NCI-H1436 (cell line): ENCODE results near the gene AZIN2.
"Not testable (repeated sequence)": the region's sequence is repeated elsewhere in the genome, so short reads cannot be mapped to it uniquely, and the experiment has no call there.

Experiments used
- DNase-seq: peaks from one replicate; lab custom pipeline; 2025; lab: John Stamatoyannopoulos, UW

The AZIN2 gene

GRCh38 chr1:33127001-33127823 lies 46.3 kb downstream of the AZIN2 start:
- DNase-seq = peak; percentile 98

GRCh38 chr1:33128781-33129180 lies 47.8 kb downstream of the AZIN2 start:
- DNase-seq = no peak

- no peak for DNase-seq
These were observed 49.3 kb downstream of the AZIN2 start for GRCh38 chr1:33130297-33130696.

GRCh38 chr1:33131191-33131590 lies 50.2 kb downstream of the AZIN2 start:
- no peak for DNase-seq

GRCh38 chr1:33132549-33132948 lies 51.6 kb downstream of the AZIN2 start:
- DNase-seq = no peak

- no peak for DNase-seq
These were observed 52.6 kb downstream of the AZIN2 start for GRCh38 chr1:33133478-33134105.

- not testable (repeated sequence) for DNase-seq
These were observed 55.1 kb downstream of the AZIN2 start for GRCh38 chr1:33136041-33136440.

GRCh38 chr1:33137800-33138199 lies 56.8 kb downstream of the AZIN2 start:
- peak; percentile 61 for DNase-seq

- DNase-seq = no peak
These were observed 59.5 kb downstream of the AZIN2 start for GRCh38 chr1:33140153-33141149.

- DNase-seq = no peak
These were observed 60.3 kb downstream of the AZIN2 start for GRCh38 chr1:33141216-33141615.

- no peak for DNase-seq
These were observed 60.8 kb downstream of the AZIN2 start for GRCh38 chr1:33141781-33142180.

GRCh38 chr1:33142483-33143064 lies 61.6 kb downstream of the AZIN2 start:
- DNase-seq = no peak

- DNase-seq = no peak
These were observed 62.2 kb downstream of the AZIN2 start for GRCh38 chr1:33143176-33143575.

- no peak for DNase-seq
These were observed 62.7 kb downstream of the AZIN2 start for GRCh38 chr1:33143698-33144097.

GRCh38 chr1:33146003-33146402 lies 65.0 kb downstream of the AZIN2 start:
- DNase-seq = no peak

- no peak for DNase-seq
These were observed 66.5 kb downstream of the AZIN2 start for GRCh38 chr1:33147275-33147996.

- DNase-seq = no peak
These were observed 67.0 kb downstream of the AZIN2 start for GRCh38 chr1:33147997-33148314.

GRCh38 chr1:33148615-33149014 lies 67.7 kb downstream of the AZIN2 start:
- no peak for DNase-seq

GRCh38 chr1:33149453-33150190 lies 68.7 kb downstream of the AZIN2 start:
- no peak for DNase-seq

GRCh38 chr1:33150522-33150921 lies 69.6 kb downstream of the AZIN2 start:
- DNase-seq = no peak

GRCh38 chr1:33151116-33151515 lies 70.2 kb downstream of the AZIN2 start:
- peak; percentile 25 for DNase-seq
